PFSK-1 (cell line): ENCODE measurements around the gene OPCML.

Source experiments
- FOXP2 ChIP-seq: optimal IDR thresholded peaks from 2 replicates; pipeline ENCODE3; 2011; ENCODE audit warnings: borderline replicate concordance, control low read depth, inconsistent platforms; ENCODE audit not compliant: insufficient read depth; ENCODE audit errors: extremely low read length, extremely low read depth
- POLR2AphosphoS5 ChIP-seq: IDR thresholded peaks from 2 replicates; pipeline ENCODE4 v1.6.1; 2012; ENCODE audit warnings: low read depth, mild to moderate bottlenecking, control low read depth, low read length, moderate library complexity
- SIN3A ChIP-seq: IDR thresholded peaks from 2 replicates; pipeline ENCODE4 v1.6.1; 2012; ENCODE audit warnings: mild to moderate bottlenecking, low read length, moderate library complexity, borderline replicate concordance; ENCODE audit not compliant: insufficient read depth
- TAF1 ChIP-seq: IDR thresholded peaks from 2 replicates; pipeline ENCODE4 v1.6.1; 2012; ENCODE audit warnings: low read length, control low read depth, borderline replicate concordance; ENCODE audit not compliant: insufficient read depth
- TF ChIP-seq, protein P1 (sequence below), 2 experiments: IDR thresholded peaks; 2 replicates each; pipeline versions ENCODE4 v1.6.1 to v1.8.0; 2011 to 2012; ENCODE audit warnings: low read depth in 2 of 2, low read length in 2 of 2, control low read depth in 1 of 2, inconsistent platforms in 1 of 2, mild to moderate bottlenecking in 1 of 2, moderate library complexity in 1 of 2; ENCODE audit not compliant: insufficient read depth in 1 of 2

Gene OPCML

GRCh38 chr11:132424433-132424832 lies 1107.9 kb downstream of the OPCML start:
- TF ChIP-seq POLR2AphosphoS5 = no peak
- TF ChIP-seq FOXP2 = no peak
- no peak for TF ChIP-seq SIN3A
- TF ChIP-seq, protein P1, sequence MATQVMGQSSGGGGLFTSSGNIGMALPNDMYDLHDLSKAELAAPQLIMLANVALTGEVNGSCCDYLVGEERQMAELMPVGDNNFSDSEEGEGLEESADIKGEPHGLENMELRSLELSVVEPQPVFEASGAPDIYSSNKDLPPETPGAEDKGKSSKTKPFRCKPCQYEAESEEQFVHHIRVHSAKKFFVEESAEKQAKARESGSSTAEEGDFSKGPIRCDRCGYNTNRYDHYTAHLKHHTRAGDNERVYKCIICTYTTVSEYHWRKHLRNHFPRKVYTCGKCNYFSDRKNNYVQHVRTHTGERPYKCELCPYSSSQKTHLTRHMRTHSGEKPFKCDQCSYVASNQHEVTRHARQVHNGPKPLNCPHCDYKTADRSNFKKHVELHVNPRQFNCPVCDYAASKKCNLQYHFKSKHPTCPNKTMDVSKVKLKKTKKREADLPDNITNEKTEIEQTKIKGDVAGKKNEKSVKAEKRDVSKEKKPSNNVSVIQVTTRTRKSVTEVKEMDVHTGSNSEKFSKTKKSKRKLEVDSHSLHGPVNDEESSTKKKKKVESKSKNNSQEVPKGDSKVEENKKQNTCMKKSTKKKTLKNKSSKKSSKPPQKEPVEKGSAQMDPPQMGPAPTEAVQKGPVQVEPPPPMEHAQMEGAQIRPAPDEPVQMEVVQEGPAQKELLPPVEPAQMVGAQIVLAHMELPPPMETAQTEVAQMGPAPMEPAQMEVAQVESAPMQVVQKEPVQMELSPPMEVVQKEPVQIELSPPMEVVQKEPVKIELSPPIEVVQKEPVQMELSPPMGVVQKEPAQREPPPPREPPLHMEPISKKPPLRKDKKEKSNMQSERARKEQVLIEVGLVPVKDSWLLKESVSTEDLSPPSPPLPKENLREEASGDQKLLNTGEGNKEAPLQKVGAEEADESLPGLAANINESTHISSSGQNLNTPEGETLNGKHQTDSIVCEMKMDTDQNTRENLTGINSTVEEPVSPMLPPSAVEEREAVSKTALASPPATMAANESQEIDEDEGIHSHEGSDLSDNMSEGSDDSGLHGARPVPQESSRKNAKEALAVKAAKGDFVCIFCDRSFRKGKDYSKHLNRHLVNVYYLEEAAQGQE (IDR thresholded peaks at IDR 0.05; ENCODE audit: insufficient read depth in 1 of 2, low read depth in 2 of 2, low read length in 2 of 2) = no peak
- no peak for TF ChIP-seq TAF1

DNA sequence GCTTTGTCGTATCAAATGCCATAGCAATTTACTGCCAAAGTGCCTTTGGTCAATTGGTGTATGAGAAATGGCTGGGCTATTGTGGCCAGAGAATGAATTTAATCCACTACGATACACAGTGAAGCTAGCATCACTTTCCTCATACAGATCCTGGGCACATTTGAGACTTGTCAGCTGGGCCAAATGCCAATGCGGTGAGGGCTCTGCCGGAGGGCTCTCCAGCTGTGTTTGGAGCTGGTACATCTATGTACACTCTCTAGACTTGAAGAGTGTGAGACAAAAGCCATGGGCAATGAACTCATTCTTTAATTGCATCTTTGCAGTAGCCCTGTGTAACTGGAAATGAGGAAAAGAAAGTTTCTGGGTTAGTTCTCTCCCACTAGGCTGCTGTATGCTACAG lies 1109.0 kb downstream of the OPCML start:
- TF ChIP-seq FOXP2 (no peak), POLR2AphosphoS5 (no peak), TAF1 (no peak), SIN3A (no peak)
- TF ChIP-seq, protein P1 (IDR thresholded peaks at IDR 0.05; ENCODE audit: insufficient read depth in 1 of 2, low read depth in 2 of 2, low read length in 2 of 2) = no peak

DNA sequence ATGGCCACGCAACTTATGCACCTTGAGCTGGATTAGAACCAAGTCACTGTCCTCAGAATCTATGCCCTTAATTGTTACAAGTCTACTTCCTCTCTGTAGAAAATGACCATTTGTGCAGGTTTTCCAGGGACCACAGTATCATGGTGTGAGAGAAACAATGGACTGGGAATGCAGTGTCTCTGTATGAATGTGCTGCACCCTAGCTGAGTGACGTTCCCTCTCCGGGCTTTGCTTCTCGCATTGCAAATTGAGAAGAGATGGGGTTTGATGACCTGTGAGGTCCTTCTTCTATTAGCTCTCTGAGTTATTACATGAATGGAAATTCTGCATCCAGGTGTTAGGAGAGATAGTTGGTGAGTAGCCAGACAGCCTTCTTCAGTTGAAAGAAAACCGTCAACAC lies 1109.6 kb downstream of the OPCML start:
- TF ChIP-seq, protein P1 (IDR thresholded peaks at IDR 0.05; ENCODE audit: insufficient read depth in 1 of 2, low read depth in 2 of 2, low read length in 2 of 2) = no peak
- TF ChIP-seq SIN3A = no peak
- no peak for TF ChIP-seq FOXP2
- no peak for TF ChIP-seq POLR2AphosphoS5
- no peak for TF ChIP-seq TAF1

DNA sequence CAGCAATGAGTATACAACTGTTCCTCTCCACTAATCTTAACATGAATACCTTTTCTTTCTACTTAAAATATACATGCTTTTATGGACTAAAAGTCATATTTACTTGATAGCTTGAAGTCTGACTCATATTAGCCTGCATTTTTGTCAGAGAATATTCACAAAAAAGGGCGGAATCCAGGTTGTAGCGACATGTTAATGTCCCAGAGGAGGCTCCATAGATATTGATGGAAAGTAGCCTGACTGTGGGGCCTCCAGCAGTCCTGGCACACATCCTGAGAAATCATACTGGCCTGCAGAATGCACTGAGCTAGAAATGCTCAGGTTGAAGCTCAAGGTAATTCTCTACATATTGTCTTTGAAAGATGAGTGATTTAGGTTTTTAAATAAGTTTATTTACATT lies 1110.7 kb downstream of the OPCML start:
- TF ChIP-seq, protein P1 (IDR thresholded peaks at IDR 0.05; ENCODE audit: insufficient read depth in 1 of 2, low read depth in 2 of 2, low read length in 2 of 2) = no peak
- no peak for TF ChIP-seq FOXP2
- no peak for TF ChIP-seq POLR2AphosphoS5
- no peak for TF ChIP-seq SIN3A
- no peak for TF ChIP-seq TAF1

DNA sequence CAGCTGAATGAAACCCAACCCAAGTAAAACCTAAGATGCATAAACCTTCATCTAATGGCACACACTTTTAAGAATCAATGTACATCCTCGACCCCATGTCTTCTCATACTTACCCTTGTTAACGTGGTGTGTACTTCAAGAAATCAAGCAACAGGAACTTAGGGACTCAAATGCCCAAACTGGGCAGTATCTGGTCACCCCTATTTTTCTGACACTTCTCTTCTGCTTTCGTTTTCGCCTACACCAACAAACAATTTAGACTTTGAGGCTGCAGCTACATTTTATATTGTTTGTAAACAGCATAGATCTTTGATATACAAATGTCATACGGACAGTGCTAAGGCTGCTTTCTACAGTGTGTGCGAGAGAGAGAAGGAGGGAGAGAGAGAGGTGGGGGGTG lies 1117.8 kb downstream of the OPCML start:
- TF ChIP-seq TAF1 (no peak), SIN3A (no peak), FOXP2 (no peak), POLR2AphosphoS5 (no peak)
- TF ChIP-seq, protein P1 (IDR thresholded peaks at IDR 0.05; ENCODE audit: insufficient read depth in 1 of 2, low read depth in 2 of 2, low read length in 2 of 2) = no peak
